Effector memory CD8-positive, alpha-beta T cell (primary cell): ENCODE data around the gene LIMCH1.

Experiments
- ATAC-seq: fragments of 150-1000 bp; cut with Tn5 transposase; replicated peaks from 2 replicates; pipeline ENCODE4 v1.10.0; 2021; ENCODE audit warnings: mild to moderate bottlenecking, moderate library complexity
- DNase-seq, 3 experiments: peaks; one replicate each; pipeline ENCODE4 v3.0.0; 2021
- H3K27ac Mint-ChIP-seq, 2 donors: one replicate each; pipeline ENCODE4 v1.8.0; 2022; ENCODE audit warnings: mild to moderate bottlenecking in 2 of 2, mixed read lengths in 2 of 2, moderate library complexity in 2 of 2
- H3K27me3 Mint-ChIP-seq, 2 donors: one replicate each; pipeline ENCODE4 v1.8.0; 2022; ENCODE audit warnings: mixed read lengths in 2 of 2
- H3K36me3 Mint-ChIP-seq: one replicate; pipeline ENCODE4 v1.8.0; 2022; ENCODE audit warnings: mild to moderate bottlenecking, moderate library complexity, mixed read lengths; ENCODE audit not compliant: insufficient read depth
- H3K4me1 Mint-ChIP-seq, 2 donors: one replicate each; pipeline ENCODE4 v1.8.0; 2022; ENCODE audit warnings: low read depth in 2 of 2, mixed read lengths in 2 of 2
- H3K4me3 Mint-ChIP-seq, 2 donors: one replicate each; pipeline ENCODE4 v1.8.0; 2022; ENCODE audit warnings: mild to moderate bottlenecking in 2 of 2, mixed read lengths in 2 of 2, moderate library complexity in 2 of 2
- H3K9me3 Mint-ChIP-seq, 2 donors: one replicate each; pipeline ENCODE4 v1.8.0; 2022; ENCODE audit warnings: mixed read lengths in 2 of 2

LIMCH1 gene

GRCh38 chr4:41611881-41612871 lies 74.2 kb downstream of the LIMCH1 start:
- H3K36me3 Mint-ChIP-seq = no peaks in the 10 kb centered on the region
- H3K4me3 Mint-ChIP-seq = no peak overlapping the region
- H3K4me1 Mint-ChIP-seq = no peaks in the 10 kb centered on the region
- H3K27ac Mint-ChIP-seq = no peak overlapping the region
- DNase-seq (no peak), ATAC-seq (no peak)
- H3K27me3 Mint-ChIP-seq = no peaks in the 10 kb centered on the region
- H3K9me3 Mint-ChIP-seq = no peaks in the 10 kb centered on the region

DNA sequence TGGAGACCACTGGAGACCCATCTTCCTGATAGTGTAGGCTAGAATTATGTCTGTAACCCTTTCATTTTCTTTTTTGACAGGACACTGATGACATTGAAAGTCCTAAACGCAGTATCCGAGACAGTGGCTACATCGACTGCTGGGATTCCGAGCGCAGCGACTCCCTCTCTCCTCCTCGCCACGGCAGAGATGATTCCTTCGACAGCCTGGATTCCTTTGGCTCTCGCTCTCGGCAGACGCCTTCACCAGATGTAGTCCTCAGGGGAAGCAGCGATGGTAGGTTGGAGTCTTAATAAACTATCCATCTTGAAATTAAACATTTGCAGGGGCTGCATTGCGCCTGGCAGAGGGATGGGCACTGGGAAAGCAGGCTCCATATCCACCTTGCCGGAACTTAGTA lies 75.4 kb downstream of the LIMCH1 start:
- Mint-ChIP-seq H3K9me3 (no peaks in the 10 kb centered on the region), H3K36me3 (no peaks in the 10 kb centered on the region), H3K27me3 (no peaks in the 10 kb centered on the region), H3K4me3 (no peak overlapping the region), H3K4me1 (no peaks in the 10 kb centered on the region), H3K27ac (no peak overlapping the region)
- no peak for DNase-seq
- ATAC-seq = no peak

- no peaks in the 10 kb centered on the region for H3K27me3 Mint-ChIP-seq
- no peak for DNase-seq
- no peak for ATAC-seq
These were observed 75.9 kb downstream of the LIMCH1 start for GRCh38 chr4:41613821-41614220.

GRCh38 chr4:41614519-41614918 lies 76.6 kb downstream of the LIMCH1 start:
- H3K9me3 Mint-ChIP-seq = no peaks in the 10 kb centered on the region
- H3K4me1 Mint-ChIP-seq = no peaks in the 10 kb centered on the region

More at GRCh38 chr4:41613821-41614220, 75.9 kb downstream of the LIMCH1 start:
- Mint-ChIP-seq H3K4me1 (no peaks in the 10 kb centered on the region), H3K27ac (no peak overlapping the region), H3K9me3 (no peaks in the 10 kb centered on the region), H3K4me3 (no peak overlapping the region), H3K36me3 (no peaks in the 10 kb centered on the region)

DNA sequence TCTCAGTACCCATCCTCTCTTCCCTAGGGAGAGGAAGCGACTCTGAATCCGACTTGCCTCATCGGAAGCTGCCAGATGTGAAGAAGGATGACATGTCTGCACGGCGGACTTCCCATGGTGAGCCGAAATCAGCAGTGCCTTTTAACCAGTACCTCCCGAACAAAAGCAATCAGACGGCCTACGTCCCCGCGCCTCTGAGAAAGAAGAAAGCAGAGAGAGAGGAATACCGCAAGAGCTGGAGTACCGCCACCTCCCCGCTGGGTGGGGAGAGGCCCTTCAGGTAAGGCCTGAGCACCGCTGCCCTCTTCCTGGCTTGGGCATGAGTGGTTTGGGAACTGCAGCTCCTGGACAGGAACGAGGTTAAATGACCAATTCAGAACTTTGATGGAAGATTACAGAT lies 81.2 kb downstream of the LIMCH1 start:
- no peaks in the 10 kb centered on the region for H3K9me3 Mint-ChIP-seq
- H3K36me3 Mint-ChIP-seq = no peaks in the 10 kb centered on the region
- ATAC-seq (no peak), DNase-seq (no peak)
- H3K27me3 Mint-ChIP-seq = no peaks in the 10 kb centered on the region
- no peaks in the 10 kb centered on the region for H3K4me1 Mint-ChIP-seq
- H3K27ac Mint-ChIP-seq = no peak overlapping the region
- H3K4me3 Mint-ChIP-seq = no peak overlapping the region

More at GRCh38 chr4:41614519-41614918, 76.6 kb downstream of the LIMCH1 start:
- H3K36me3 Mint-ChIP-seq = no peaks in the 10 kb centered on the region
- no peaks in the 10 kb centered on the region for H3K27me3 Mint-ChIP-seq
- H3K4me3 Mint-ChIP-seq = no peak overlapping the region
- DNase-seq (no peak), ATAC-seq (no peak)
- H3K27ac Mint-ChIP-seq = no peak overlapping the region

DNA sequence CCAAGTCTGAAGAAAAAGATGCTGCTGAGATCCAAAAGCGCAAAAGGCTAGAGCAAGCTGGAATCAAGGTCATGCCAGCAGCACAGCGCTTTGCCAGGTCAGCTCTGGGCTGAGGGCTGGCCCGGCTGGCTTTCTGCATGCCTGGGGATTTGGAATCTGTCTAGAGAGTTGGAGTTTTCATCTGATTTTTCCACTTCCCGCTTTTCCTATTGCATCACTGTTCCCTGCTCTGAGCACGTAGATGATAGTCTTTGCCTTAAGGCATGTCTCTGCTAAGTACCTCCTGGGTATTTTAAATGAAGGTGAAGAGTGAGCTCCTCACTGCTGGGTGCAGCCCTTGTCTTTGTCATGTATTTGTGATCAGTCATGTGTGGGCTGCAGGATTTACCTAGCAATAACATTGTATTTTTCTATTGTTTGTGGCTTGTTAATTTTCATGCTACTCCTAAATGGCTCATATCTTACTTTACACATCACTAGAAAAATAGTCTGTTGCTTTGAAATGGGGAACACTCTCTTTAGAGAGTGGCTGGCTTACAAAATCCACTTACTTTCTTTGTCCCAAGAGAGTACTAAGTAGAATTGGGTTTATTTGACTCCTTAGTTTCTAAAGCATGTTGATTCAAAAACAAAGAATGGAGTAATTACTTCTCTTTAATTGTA lies 82.8 kb downstream of the LIMCH1 start:
- DNase-seq (no peak), ATAC-seq (no peak)
- H3K27ac Mint-ChIP-seq = no peak overlapping the region
- no peaks in the 10 kb centered on the region for H3K9me3 Mint-ChIP-seq
- no peaks in the 10 kb centered on the region for H3K36me3 Mint-ChIP-seq
- no peaks in the 10 kb centered on the region for H3K4me1 Mint-ChIP-seq
- no peak overlapping the region for H3K4me3 Mint-ChIP-seq
- no peaks in the 10 kb centered on the region for H3K27me3 Mint-ChIP-seq

- Mint-ChIP-seq H3K9me3 (no peaks in the 10 kb centered on the region), H3K27ac (no peak overlapping the region), H3K27me3 (no peaks in the 10 kb centered on the region), H3K4me1 (no peaks in the 10 kb centered on the region), H3K4me3 (no peak overlapping the region), H3K36me3 (no peaks in the 10 kb centered on the region)
- ATAC-seq (no peak), DNase-seq (no peak)
These were observed 84.8 kb downstream of the LIMCH1 start for GRCh38 chr4:41622787-41623186.

GRCh38 chr4:41624765-41625164 lies 86.8 kb downstream of the LIMCH1 start:
- Mint-ChIP-seq H3K36me3 (no peaks in the 10 kb centered on the region), H3K4me3 (no peak overlapping the region), H3K9me3 (no peaks in the 10 kb centered on the region), H3K4me1 (no peaks in the 10 kb centered on the region), H3K27ac (no peak overlapping the region), H3K27me3 (no peaks in the 10 kb centered on the region)
- no peak for ATAC-seq
- DNase-seq = no peak

DNA sequence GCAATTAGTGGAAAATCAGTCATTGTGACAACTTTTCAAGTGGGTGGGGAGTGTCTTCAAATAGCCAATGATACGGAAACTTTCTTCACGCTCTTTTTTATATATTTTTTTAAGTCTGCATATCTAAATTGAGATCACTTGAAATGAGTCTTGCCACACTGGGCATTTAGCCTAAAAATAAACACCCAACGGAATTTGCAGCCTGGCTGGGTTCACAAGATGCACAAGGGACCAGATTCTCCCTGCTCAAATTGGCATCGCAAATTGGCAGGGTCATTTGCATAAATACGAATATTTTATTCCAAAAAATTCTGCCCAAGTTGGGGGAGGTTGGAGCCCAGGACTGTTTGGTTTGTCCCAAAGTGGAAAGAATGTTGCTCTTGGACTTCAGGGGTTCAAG lies 87.6 kb downstream of the LIMCH1 start:
- Mint-ChIP-seq H3K36me3 (no peaks in the 10 kb centered on the region), H3K4me1 (no peaks in the 10 kb centered on the region), H3K27ac (no peak overlapping the region), H3K9me3 (no peaks in the 10 kb centered on the region), H3K27me3 (no peaks in the 10 kb centered on the region), H3K4me3 (no peak overlapping the region)
- no peak for ATAC-seq
- no peak for DNase-seq

GRCh38 chr4:41628936-41629335 lies 91.0 kb downstream of the LIMCH1 start:
- no peak overlapping the region for H3K27ac Mint-ChIP-seq
- no peaks in the 10 kb centered on the region for H3K36me3 Mint-ChIP-seq
- no peaks in the 10 kb centered on the region for H3K4me1 Mint-ChIP-seq
- H3K4me3 Mint-ChIP-seq = no peak overlapping the region
- H3K9me3 Mint-ChIP-seq = no peaks in the 10 kb centered on the region
- ATAC-seq = no peak
- DNase-seq = no peak
- no peaks in the 10 kb centered on the region for H3K27me3 Mint-ChIP-seq

- ATAC-seq (no peak), DNase-seq (no peak)
- Mint-ChIP-seq H3K4me1 (no peaks in the 10 kb centered on the region), H3K9me3 (no peaks in the 10 kb centered on the region), H3K27ac (no peak overlapping the region), H3K36me3 (no peaks in the 10 kb centered on the region), H3K4me3 (no peak overlapping the region), H3K27me3 (no peaks in the 10 kb centered on the region)
These were observed 93.6 kb downstream of the LIMCH1 start for GRCh38 chr4:41631523-41631922.

DNA sequence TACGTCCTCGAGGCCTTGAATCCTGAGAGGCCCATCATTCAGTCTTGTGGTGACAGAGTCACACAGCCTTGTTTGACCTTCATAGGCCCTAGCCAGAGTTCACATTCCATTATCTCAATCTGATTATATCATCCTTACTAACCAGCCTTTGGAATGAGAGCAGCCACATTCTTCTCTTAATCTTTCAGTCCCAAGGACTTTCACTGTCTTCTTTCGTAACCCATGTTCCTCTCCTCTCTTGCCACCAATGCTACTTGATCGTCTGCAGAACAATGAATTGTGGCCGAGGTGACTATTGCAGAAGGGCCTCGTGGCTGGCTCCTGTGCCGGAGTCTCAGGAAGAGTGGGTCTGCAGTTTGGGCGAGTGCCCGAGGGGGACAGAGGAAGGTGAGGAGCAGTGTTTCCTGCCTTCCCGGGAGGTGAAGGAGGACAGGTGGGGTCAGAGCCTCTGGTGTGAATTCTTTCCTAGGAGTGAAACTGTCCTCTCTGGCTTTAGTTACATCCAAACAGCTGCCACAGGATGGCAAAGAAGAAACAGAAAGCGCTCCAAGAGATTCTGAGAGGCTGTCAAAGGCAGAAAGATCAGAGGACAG lies 94.6 kb downstream of the LIMCH1 start:
- Mint-ChIP-seq H3K4me3 (no peak overlapping the region), H3K27ac (no peak overlapping the region), H3K9me3 (no peaks in the 10 kb centered on the region), H3K36me3 (no peaks in the 10 kb centered on the region), H3K27me3 (peaks cover 0 to 4% of the 10 kb centered on the region in 2 donors), H3K4me1 (no peaks in the 10 kb centered on the region)
- no peak for DNase-seq
- ATAC-seq = no peak

- no peak overlapping the region for H3K27ac Mint-ChIP-seq
- ATAC-seq = no peak
- DNase-seq = no peak
- H3K9me3 Mint-ChIP-seq = no peaks in the 10 kb centered on the region
- H3K4me1 Mint-ChIP-seq = no peaks in the 10 kb centered on the region
- H3K36me3 Mint-ChIP-seq = no peaks in the 10 kb centered on the region
- H3K4me3 Mint-ChIP-seq = no peak overlapping the region
- peaks cover 0 to 4% of the 10 kb centered on the region in 2 donors for H3K27me3 Mint-ChIP-seq
These were observed 95.4 kb downstream of the LIMCH1 start for GRCh38 chr4:41633321-41633720.

DNA sequence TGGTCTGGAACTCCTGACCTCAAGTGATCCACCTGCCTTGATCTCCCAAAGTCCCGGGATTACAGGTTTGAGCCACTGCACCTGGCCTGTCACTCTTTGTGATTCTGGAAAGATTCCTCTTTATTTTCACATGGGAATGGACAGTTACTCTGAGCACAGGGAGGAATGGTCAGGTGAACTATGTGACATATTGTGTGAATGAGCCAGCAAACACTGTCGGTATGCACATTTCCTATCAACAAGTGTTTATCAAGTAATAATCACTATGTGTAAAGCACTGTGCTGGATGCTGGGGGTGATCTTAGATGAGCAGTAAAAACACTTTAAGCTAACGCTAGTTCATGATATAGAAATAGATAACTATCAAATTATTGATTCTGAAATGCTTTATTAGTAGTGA lies 97.5 kb downstream of the LIMCH1 start:
- Mint-ChIP-seq H3K9me3 (no peaks in the 10 kb centered on the region), H3K27me3 (peaks cover 0 to 4% of the 10 kb centered on the region in 2 donors), H3K4me1 (no peaks in the 10 kb centered on the region), H3K27ac (no peak overlapping the region), H3K36me3 (no peaks in the 10 kb centered on the region), H3K4me3 (no peak overlapping the region)
- no peak for DNase-seq
- no peak for ATAC-seq
